ENCODE results near the gene PDGFA. TPM values are rescaled to one million over a fixed set of nuclear protein-coding genes. Genes with fewer than 3 reads are reported as not detected.

PDGFA gene
- total RNA-seq, 1 experiment from 2014 or later = 20.1 TPM

DNA sequence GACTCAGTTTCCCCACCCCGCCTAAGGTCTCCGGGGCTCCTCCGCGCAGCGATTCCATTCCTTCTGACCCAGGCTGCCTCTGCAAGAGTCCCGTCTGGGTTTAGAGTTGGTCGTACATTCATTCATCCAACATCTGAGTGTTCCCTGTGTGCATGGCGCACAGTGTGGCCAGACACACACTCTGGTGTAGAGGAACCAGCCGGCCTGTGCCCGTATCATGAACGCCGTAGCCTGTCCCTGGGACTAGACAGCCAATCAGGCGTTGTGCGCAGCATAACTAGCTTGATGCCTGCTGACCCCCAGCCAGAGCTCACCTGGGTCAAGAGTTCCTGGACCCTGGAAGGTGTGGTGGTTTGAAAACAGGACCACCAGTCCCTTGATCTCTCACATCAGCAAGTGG lies 20.9 kb upstream of the PDGFA start:
- intact Hi-C loops (cut with micrococcal nuclease) = no loop called here
- no peak for TF ChIP-seq CTCF (IDR thresholded peaks at IDR 0.05; ENCODE audit: unreplicated experiment)
- Mint-ChIP-seq H3K27me3 (ENCODE audit: insufficient read depth, unreplicated experiment) (no peaks in the 10 kb centered on the region), H3K4me3 (ENCODE audit: unreplicated experiment) (no peak overlapping the region), H3K36me3 (ENCODE audit: insufficient read depth, unreplicated experiment) (no peaks in the 10 kb centered on the region), H3K9me3 (ENCODE audit: unreplicated experiment) (no peaks in the 10 kb centered on the region), H3K27ac (ENCODE audit: low read depth, unreplicated experiment) (peak overlapping the region; percentile 85), H3K4me1 (ENCODE audit: insufficient read depth, unreplicated experiment) (peaks cover 36% of the 10 kb centered on the region)
- ChIA-PET POLR2A (no interaction called here), CTCF (interaction anchor here (0.6 kb wide), 2 partner anchors 12 to 872 kb away, joined by 3 read pairs; no protein-coding TSS in a partner anchor)
- DNase-seq (ENCODE audit: unreplicated experiment) = no peak
- no TSS peak for BruUV-seq (replicated peaks)

DNA sequence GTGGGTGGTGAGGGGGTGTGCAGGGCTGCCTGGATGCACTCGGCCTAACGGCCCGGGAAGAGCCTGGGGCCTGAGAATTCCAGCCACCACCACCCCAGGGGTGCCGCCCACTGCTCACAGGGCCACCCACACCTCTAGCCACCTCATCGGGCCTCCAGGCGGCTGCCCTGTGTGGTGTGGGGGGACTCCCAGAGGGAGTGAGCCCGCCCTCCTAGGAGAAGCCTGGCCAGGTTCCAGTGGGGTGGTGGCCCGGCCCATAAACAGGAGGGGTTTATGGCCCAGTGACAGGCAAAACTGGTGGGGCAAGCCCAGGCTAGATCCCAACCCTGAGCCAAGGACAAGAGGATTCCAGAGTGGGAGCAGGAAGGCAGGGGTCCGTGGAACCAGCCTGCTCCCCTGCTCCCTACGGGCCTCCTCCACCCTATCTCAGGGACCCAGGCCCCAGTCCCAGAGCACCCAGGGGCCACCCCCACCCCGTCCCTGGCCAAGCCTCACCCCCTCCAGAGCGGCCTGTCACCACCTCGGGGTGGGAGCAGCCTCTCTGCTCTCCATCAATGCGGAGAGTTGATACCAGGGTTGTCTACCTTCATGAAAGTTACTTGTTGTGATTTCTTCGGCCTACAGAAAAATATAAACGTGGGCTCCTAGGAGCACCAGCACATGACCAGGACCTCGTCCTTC lies 20.2 kb upstream of the PDGFA start:
- BruUV-seq (replicated peaks) = TSS peak; percentile 67
- Mint-ChIP-seq H3K9me3 (ENCODE audit: unreplicated experiment) (no peaks in the 10 kb centered on the region), H3K36me3 (ENCODE audit: insufficient read depth, unreplicated experiment) (no peaks in the 10 kb centered on the region), H3K27me3 (ENCODE audit: insufficient read depth, unreplicated experiment) (no peaks in the 10 kb centered on the region), H3K4me1 (ENCODE audit: insufficient read depth, unreplicated experiment) (peaks cover 36% of the 10 kb centered on the region), H3K27ac (ENCODE audit: low read depth, unreplicated experiment) (peak overlapping the region; percentile 85), H3K4me3 (ENCODE audit: unreplicated experiment) (peak overlapping the region; percentile 66)
- TF ChIP-seq CTCF (IDR thresholded peaks at IDR 0.05; ENCODE audit: unreplicated experiment) = no peak
- DNase-seq (ENCODE audit: unreplicated experiment) = peak; percentile 97
- intact Hi-C loops (cut with micrococcal nuclease) = loop anchor here (2.0 to 5.0 kb wide), 2 partner anchors 21 to 187 kb away; partner anchors contain the start of genes DNAAF5, PDGFA and PRKAR1B
- CTCF ChIA-PET = interaction anchor here (0.6 kb wide), 1 partner anchor 13 kb away, joined by 3 read pairs; no protein-coding TSS in a partner anchor
- POLR2A ChIA-PET = interaction anchor here (0.5 to 2.7 kb wide), 7 partner anchors 13 to 193 kb away, joined by 3 to 39 read pairs (median 4); partner anchors contain the start of gene PDGFA

DNA sequence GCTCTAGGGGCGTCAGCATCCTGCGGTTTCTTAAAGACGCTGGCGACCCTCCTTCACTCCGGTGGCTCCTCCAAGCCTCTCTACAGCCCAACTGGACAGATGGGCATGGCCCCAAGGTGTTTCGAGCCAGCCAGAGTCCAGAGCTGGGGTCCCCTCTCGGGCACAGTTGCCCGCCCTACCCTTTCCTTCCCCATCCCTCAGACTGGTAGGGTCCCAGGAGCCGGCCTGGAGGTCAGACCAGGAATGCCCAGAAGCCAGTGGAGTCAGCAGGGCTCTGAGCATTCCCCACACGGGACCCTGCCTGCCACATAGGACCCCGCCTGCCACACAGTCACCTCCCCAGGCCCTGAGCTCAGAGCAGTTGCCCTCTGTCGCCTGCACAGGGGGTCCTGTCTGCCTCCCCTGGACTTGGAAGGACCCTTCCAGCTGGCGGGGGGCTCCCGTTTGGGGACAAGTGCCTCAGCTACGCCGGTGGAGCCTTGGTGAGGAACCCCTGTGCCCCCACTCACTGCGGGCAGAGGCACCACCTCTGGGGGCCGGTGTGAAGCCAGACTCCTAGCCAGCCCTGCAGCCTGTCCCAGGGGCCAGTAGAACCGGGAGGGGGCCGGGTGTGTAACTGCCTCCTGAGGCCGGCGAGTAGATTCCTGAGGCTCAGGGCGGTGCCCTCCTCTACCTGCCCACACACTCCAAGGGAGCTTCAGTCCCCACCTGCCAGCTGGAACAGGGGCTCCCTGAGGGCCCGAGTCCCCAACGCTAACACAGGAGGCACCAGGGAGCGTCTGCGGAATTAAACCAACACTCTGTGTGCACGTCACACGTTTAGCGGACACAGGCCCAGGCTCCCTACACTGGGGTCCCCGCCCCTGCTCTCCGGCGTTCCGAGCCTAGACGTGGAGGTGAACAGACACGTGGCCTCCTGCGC lies 19.4 kb upstream of the PDGFA start:
- peak; percentile 80 for DNase-seq (ENCODE audit: unreplicated experiment)
- BruUV-seq (replicated peaks) = TSS peak; percentile 77
- peak overlapping the region; percentile 66 for H3K4me3 Mint-ChIP-seq (ENCODE audit: unreplicated experiment)
- H3K9me3 Mint-ChIP-seq (ENCODE audit: unreplicated experiment) = no peaks in the 10 kb centered on the region
- peak overlapping the region; percentile 85 for H3K27ac Mint-ChIP-seq (ENCODE audit: low read depth, unreplicated experiment)
- TF ChIP-seq CTCF (IDR thresholded peaks at IDR 0.05; ENCODE audit: unreplicated experiment) = no peak
- peaks cover 36% of the 10 kb centered on the region for H3K4me1 Mint-ChIP-seq (ENCODE audit: insufficient read depth, unreplicated experiment)
- intact Hi-C loops (cut with micrococcal nuclease) = loop anchor here (2.0 to 5.0 kb wide), 2 partner anchors 20 to 188 kb away; partner anchors contain the start of genes DNAAF5, PDGFA and PRKAR1B
- no peaks in the 10 kb centered on the region for H3K27me3 Mint-ChIP-seq (ENCODE audit: insufficient read depth, unreplicated experiment)
- ChIA-PET CTCF (interaction anchor here (0.6 to 1.2 kb wide), 3 partner anchors 13 to 193 kb away, joined by 3 read pairs; partner anchors contain the start of gene PRKAR1B), POLR2A (interaction anchor here (0.5 to 2.7 kb wide), 11 partner anchors 12 to 273 kb away, joined by 3 to 39 read pairs (median 5); partner anchors contain the start of gene PDGFA)
- no peaks in the 10 kb centered on the region for H3K36me3 Mint-ChIP-seq (ENCODE audit: insufficient read depth, unreplicated experiment)
